Trophoblast cell (in vitro differentiated cells and primary cell): ENCODE measurements around the gene TTC24.

Experiments
- DNase-seq, 2 donors: peaks; one replicate each; pipeline ENCODE4 v3.0.0-alpha.2; 2016
- H2AFZ ChIP-seq: 2 replicates; pipeline ENCODE4 v1.6.1; 2013; ENCODE audit warnings: low read length, moderate library complexity, mild to moderate bottlenecking; ENCODE audit not compliant: insufficient read depth, poor library complexity
- H2AK5ac ChIP-seq: 2 replicates; pipeline ENCODE4 v1.6.1; 2013; ENCODE audit warnings: mild to moderate bottlenecking, low read length
- H2BK120ac ChIP-seq: 2 replicates; pipeline ENCODE4 v1.6.1; 2013; ENCODE audit warnings: low read length, mild to moderate bottlenecking, moderate library complexity; ENCODE audit not compliant: insufficient read depth, poor library complexity
- H2BK12ac ChIP-seq: 2 replicates; pipeline ENCODE4 v1.6.1; 2013; ENCODE audit warnings: mild to moderate bottlenecking, low read length, moderate library complexity
- H2BK5ac ChIP-seq: 2 replicates; pipeline ENCODE4 v1.6.1; 2013; ENCODE audit warnings: low read length, low read depth, moderate library complexity, mild to moderate bottlenecking; ENCODE audit not compliant: poor library complexity
- H3K14ac ChIP-seq: 2 replicates; pipeline ENCODE4 v1.6.1; 2013; ENCODE audit warnings: mild to moderate bottlenecking, low read length
- H3K18ac ChIP-seq: 2 replicates; pipeline ENCODE4 v1.6.1; 2013; ENCODE audit warnings: mild to moderate bottlenecking, low read length
- H3K23ac ChIP-seq: 2 replicates; pipeline ENCODE4 v1.6.1; 2013; ENCODE audit warnings: low read length
- H3K27ac ChIP-seq: 2 replicates; pipeline ENCODE4 v1.5.1; 2013; ENCODE audit warnings: low read depth, mild to moderate bottlenecking, inconsistent platforms, low read length, moderate library complexity
- H3K27me3 ChIP-seq: 2 replicates; pipeline ENCODE4 v1.6.1; 2013; ENCODE audit warnings: inconsistent platforms, mild to moderate bottlenecking, low read length, moderate library complexity; ENCODE audit not compliant: insufficient read depth
- H3K36me3 ChIP-seq, 2 experiments: 1 replicate in 1 of 2; 2 replicates in 1 of 2; pipeline ENCODE4 v1.6.1; 2013; ENCODE audit warnings: low read length in 2 of 2, mild to moderate bottlenecking in 2 of 2, moderate library complexity in 1 of 2; ENCODE audit not compliant: insufficient read depth in 2 of 2, control insufficient read depth in 1 of 2
- H3K4ac ChIP-seq: 2 replicates; pipeline ENCODE4 v1.6.1; 2013; ENCODE audit warnings: low read depth, mild to moderate bottlenecking, low read length, moderate library complexity
- H3K4me1 ChIP-seq, 2 experiments: 1 replicate in 1 of 2; 2 replicates in 1 of 2; pipeline ENCODE4 v1.6.1; 2013; ENCODE audit warnings: low read length in 2 of 2, mild to moderate bottlenecking in 2 of 2, moderate library complexity in 1 of 2; ENCODE audit not compliant: insufficient read depth in 2 of 2, control insufficient read depth in 1 of 2
- H3K4me2 ChIP-seq: 2 replicates; pipeline ENCODE4 v1.6.1; 2013; ENCODE audit warnings: inconsistent platforms, mild to moderate bottlenecking, low read length, moderate library complexity
- H3K4me3 ChIP-seq: 2 replicates; pipeline ENCODE4 v1.5.1; 2013; ENCODE audit warnings: mild to moderate bottlenecking, low read depth, low read length, inconsistent platforms
- H3K79me1 ChIP-seq: one replicate; pipeline ENCODE4 v1.6.1; 2013; ENCODE audit warnings: low read length
- H3K79me2 ChIP-seq: 2 replicates; pipeline ENCODE4 v1.6.1; 2013; ENCODE audit warnings: low read length, mild to moderate bottlenecking; ENCODE audit not compliant: control insufficient read depth, insufficient read depth, poor library complexity
- H3K9ac ChIP-seq: 2 replicates; pipeline ENCODE4 v1.6.1; 2013; ENCODE audit warnings: mild to moderate bottlenecking, low read length
- H3K9me3 ChIP-seq: 2 replicates; pipeline ENCODE4 v1.6.1; 2013; ENCODE audit warnings: low read depth, mild to moderate bottlenecking, control low read depth, inconsistent platforms, low read length; ENCODE audit not compliant: insufficient read depth
- H4K12ac ChIP-seq: 2 replicates; pipeline ENCODE4 v1.6.1; 2013; ENCODE audit warnings: low read depth, mild to moderate bottlenecking, low read length, moderate library complexity
- H4K8ac ChIP-seq: 2 replicates; pipeline ENCODE4 v1.6.1; 2013; ENCODE audit warnings: low read depth, mild to moderate bottlenecking, low read length, moderate library complexity
- H4K91ac ChIP-seq: one replicate; pipeline ENCODE4 v1.6.1; 2013; ENCODE audit warnings: low read depth, mild to moderate bottlenecking, low read length, moderate library complexity
- WGBS: extraction: QIAGEN DNeasy Blood & Tissue Kit; methylation state at CpG from one replicate; pipeline ENCODE4 v1.1.7; 2013; ENCODE audit warnings: missing lambda C conversion rate; ENCODE audit not compliant: insufficient read length, insufficient coverage; ENCODE audit errors: extremely low coverage; 5-methylcytosine and 5-hydroxymethylcytosine counted together

The TTC24 gene

DNA sequence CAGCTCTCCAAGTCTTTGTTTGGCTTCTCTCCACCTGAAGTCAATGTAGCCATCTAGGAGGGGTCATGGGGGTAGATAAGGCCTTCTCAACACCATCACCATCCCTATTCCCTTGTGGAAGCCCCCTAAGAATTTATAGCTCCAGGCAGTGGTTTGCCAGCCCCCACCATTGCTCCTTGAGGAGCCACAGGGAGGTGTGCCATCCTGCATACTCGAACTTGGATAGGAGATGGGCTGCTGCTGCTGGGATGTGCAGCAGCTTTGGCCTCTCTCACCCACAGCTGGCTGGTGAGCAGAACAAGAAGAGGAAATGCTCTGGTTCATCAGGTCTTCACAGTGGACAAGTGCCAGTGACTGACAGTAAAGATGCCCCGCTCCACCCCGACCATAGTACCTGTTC, 16.9 kb downstream of the TTC24 start:
- H3K18ac ChIP-seq: no peak overlapping the region
- peaks cover 3 to 12% of the 10 kb centered on the region in 2 experiments for H3K4me1 ChIP-seq
- H2BK12ac ChIP-seq: no peak overlapping the region
- H3K23ac ChIP-seq: no peak overlapping the region
- no peaks in the 10 kb centered on the region for H3K27me3 ChIP-seq
- WGBS: no CpG with 5 or more reads among the region's 3 CpGs
- no peak overlapping the region for H3K27ac ChIP-seq
- no peak overlapping the region for H4K8ac ChIP-seq
- H2BK5ac ChIP-seq: no peak overlapping the region
- H4K12ac ChIP-seq: no peak overlapping the region
- H3K36me3 ChIP-seq: peaks cover 39 to 48% of the 10 kb centered on the region in 2 experiments
- no peak overlapping the region for H2AFZ ChIP-seq
- H3K79me1 ChIP-seq: peaks cover 9% of the 10 kb centered on the region
- no peak overlapping the region for H2BK120ac ChIP-seq
- H3K4me3 ChIP-seq: no peak overlapping the region
- no peaks in the 10 kb centered on the region for H3K9me3 ChIP-seq
- no peak overlapping the region for H2AK5ac ChIP-seq
- H3K79me2 ChIP-seq: peaks cover 7% of the 10 kb centered on the region
- no peak overlapping the region for H4K91ac ChIP-seq
- H3K4ac ChIP-seq: no peak overlapping the region
- no peak overlapping the region for H3K4me2 ChIP-seq
- H3K9ac ChIP-seq: no peak overlapping the region
- H3K14ac ChIP-seq: no peak overlapping the region
- DNase-seq: no peak

- Histone ChIP-seq H2BK120ac (no peak overlapping the region), H3K4me2 (no peak overlapping the region), H2BK5ac (no peak overlapping the region), H3K27me3 (no peaks in the 10 kb centered on the region), H3K9ac (no peak overlapping the region), H4K12ac (no peak overlapping the region), H3K36me3 (peaks cover 34 to 46% of the 10 kb centered on the region in 2 experiments), H3K14ac (no peak overlapping the region), H3K4me3 (no peak overlapping the region), H3K18ac (no peak overlapping the region), H2AFZ (no peak overlapping the region), H2AK5ac (no peak overlapping the region), H4K91ac (no peak overlapping the region), H3K4me1 (peaks cover 6 to 10% of the 10 kb centered on the region in 2 experiments), H3K4ac (no peak overlapping the region), H3K27ac (no peak overlapping the region), H3K23ac (no peak overlapping the region), H3K79me1 (peaks cover 7% of the 10 kb centered on the region), H3K9me3 (peaks cover 2% of the 10 kb centered on the region), H4K8ac (no peak overlapping the region), H2BK12ac (no peak overlapping the region), H3K79me2 (peaks cover 3% of the 10 kb centered on the region)
- no CpG with 5 or more reads among the region's 5 CpGs for WGBS
- DNase-seq: no peak
Measured at GRCh38 chr1:156598125-156598524, 18.6 kb downstream of the TTC24 start.

DNA sequence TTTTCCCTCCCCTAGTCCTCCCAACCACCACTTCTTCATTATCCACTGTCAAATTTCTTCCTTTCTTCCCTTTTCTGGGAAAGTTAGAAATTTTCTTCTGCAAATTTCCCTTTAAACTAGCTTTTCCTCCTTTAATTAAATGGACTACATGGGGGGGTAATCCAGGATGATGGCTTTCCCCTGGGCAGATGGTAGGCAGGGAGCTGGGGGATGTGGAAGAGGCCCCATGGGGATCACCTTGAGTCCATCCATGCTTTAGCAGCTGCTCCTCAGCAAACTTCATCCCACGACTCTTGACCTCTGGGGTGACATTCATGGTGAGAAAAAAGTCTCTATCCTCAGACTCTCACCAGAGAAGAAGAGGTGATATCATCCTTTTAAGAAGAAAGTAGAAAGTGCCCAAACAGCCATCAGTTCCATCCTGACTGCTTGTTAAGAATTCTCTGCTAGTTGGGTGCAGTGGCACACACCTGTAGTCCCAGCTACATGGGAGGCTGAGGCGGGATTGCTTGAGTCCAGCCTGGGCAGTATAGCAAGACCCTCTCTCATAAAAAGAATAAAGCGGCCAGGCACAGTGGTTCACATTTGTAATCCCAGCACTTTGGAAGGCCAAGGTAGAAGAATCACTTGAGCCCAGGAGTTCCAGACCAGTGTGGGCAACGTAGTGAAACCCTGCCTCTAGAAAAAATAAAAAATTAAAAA, 19.4 kb downstream of the TTC24 start:
- no peak overlapping the region for H3K4me3 ChIP-seq
- H3K9ac ChIP-seq: no peak overlapping the region
- no peak overlapping the region for H3K4ac ChIP-seq
- no CpG with 5 or more reads among the region's 4 CpGs for WGBS
- H2BK120ac ChIP-seq: no peak overlapping the region
- H2AK5ac ChIP-seq: no peak overlapping the region
- H2BK5ac ChIP-seq: no peak overlapping the region
- no peak overlapping the region for H3K14ac ChIP-seq
- H3K18ac ChIP-seq: no peak overlapping the region
- no peak overlapping the region for H4K8ac ChIP-seq
- H3K27ac ChIP-seq: no peak overlapping the region
- H3K79me1 ChIP-seq: peaks cover 7% of the 10 kb centered on the region
- no peak for DNase-seq
- H3K4me1 ChIP-seq: peaks cover 6 to 10% of the 10 kb centered on the region in 2 experiments
- no peak overlapping the region for H3K4me2 ChIP-seq
- peaks cover 2% of the 10 kb centered on the region for H3K9me3 ChIP-seq
- no peak overlapping the region for H4K91ac ChIP-seq
- no peak overlapping the region for H4K12ac ChIP-seq
- no peak overlapping the region for H2AFZ ChIP-seq
- H3K27me3 ChIP-seq: no peaks in the 10 kb centered on the region
- peaks cover 3% of the 10 kb centered on the region for H3K79me2 ChIP-seq
- H2BK12ac ChIP-seq: no peak overlapping the region
- no peak overlapping the region for H3K23ac ChIP-seq
- peaks cover 27 to 39% of the 10 kb centered on the region in 2 experiments for H3K36me3 ChIP-seq

- Histone ChIP-seq H3K23ac (no peak overlapping the region), H3K27me3 (no peaks in the 10 kb centered on the region), H2BK5ac (no peak overlapping the region), H2AK5ac (no peak overlapping the region), H2BK12ac (no peak overlapping the region), H3K9ac (no peak overlapping the region), H4K91ac (no peak overlapping the region), H3K4me1 (peaks cover 6 to 10% of the 10 kb centered on the region in 2 experiments), H3K27ac (no peak overlapping the region), H4K12ac (no peak overlapping the region), H3K9me3 (peaks cover 2% of the 10 kb centered on the region), H3K36me3 (peaks cover 23 to 33% of the 10 kb centered on the region in 2 experiments), H3K4ac (no peak overlapping the region), H3K79me2 (peaks cover 3% of the 10 kb centered on the region), H3K14ac (no peak overlapping the region), H2BK120ac (no peak overlapping the region), H3K4me3 (no peak overlapping the region), H3K4me2 (no peak overlapping the region), H2AFZ (no peak overlapping the region), H3K79me1 (peaks cover 7% of the 10 kb centered on the region), H3K18ac (no peak overlapping the region), H4K8ac (no peak overlapping the region)
- peak in 1 of 2 donors; percentile 14 for DNase-seq
- WGBS: no CpG with 5 or more reads among the region's 3 CpGs
Measured at GRCh38 chr1:156599811-156600210, 20.3 kb downstream of the TTC24 start.
